HT1080 (cell line): ENCODE results near the gene STAG2. TPM values are rescaled to one million over a fixed set of nuclear protein-coding genes. Genes with fewer than 3 reads are reported as not detected.
"Not testable (repeated sequence)": the region's sequence is repeated elsewhere in the genome, so short reads cannot be mapped to it uniquely, and the experiment has no call there.

Source experiments
- DNase-seq: peaks from one replicate; pipeline ENCODE4 v3.0.0-alpha.2; 2015; ENCODE audit warnings: low read depth
- polyA plus RNA-seq, 2 experiments: library from polyadenylated mRNA; depleted of rRNA; stranded (reverse); fragments of >200 nt; gene quantifications; 2 replicates each; pipeline ENCODE4 v1.2.3, GENCODE V29; 2015
- total RNA-seq: library from RNA; depleted of rRNA; stranded (reverse); fragments of >200 nt; shearing (Covaris generic); gene quantifications from 2 replicates; pipeline ENCODE4 v1.2.3, GENCODE V29; 2014; rRNA removed

STAG2 gene
- 61.8 and 68.5 TPM in 2 replicates for total RNA-seq
- polyA plus RNA-seq (2015; cell fraction: cytosol; rRNA removed) = 37.5 and 52.5 TPM in 2 replicates
- 81.0 and 86.4 TPM in 2 replicates for polyA plus RNA-seq (2015; cell fraction: nucleus; rRNA removed)

DNA sequence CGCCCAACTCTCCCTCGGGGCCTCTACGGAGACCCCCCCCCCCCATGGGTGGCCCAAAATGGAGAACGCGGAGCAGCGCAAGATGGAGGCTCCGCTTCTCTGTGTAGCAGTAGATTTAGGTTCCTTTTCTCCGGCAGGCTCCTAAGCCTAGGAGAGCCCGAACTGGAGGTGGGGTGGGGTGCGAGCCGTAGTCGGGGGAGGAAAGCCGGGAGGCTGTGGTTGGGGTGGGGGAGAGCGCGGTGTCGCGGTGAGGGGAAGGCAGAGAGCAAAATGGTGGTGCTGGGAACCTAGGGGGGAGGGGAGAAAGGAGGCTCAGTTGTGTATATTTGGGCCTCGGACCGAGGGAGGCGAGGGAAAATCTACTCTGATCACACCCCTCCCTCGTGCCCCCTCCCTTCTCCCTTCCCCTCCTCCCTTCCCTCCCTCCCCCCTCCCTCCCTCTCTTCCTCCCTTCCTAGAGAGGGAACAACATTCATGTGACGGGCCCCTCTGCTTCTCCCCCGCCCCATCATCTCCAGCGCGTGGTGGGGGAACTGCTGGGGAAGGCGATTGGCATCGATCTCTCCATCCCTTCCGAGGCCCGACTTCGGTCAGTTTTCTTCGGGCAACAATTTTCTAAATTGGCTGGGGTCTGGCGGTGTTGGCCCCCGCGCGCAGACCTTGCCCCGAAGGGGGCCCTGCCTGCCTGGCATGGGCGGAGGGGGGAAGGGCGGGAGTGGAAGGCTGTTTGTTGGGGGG lies at the start of gene STAG2:
STAG2 (plus strand) TSS at position 439 of the 738 bp plus-strand sequence. CDS start 60,922 bp downstream, outside the sequence.
- DNase-seq = peak; percentile 77

DNA sequence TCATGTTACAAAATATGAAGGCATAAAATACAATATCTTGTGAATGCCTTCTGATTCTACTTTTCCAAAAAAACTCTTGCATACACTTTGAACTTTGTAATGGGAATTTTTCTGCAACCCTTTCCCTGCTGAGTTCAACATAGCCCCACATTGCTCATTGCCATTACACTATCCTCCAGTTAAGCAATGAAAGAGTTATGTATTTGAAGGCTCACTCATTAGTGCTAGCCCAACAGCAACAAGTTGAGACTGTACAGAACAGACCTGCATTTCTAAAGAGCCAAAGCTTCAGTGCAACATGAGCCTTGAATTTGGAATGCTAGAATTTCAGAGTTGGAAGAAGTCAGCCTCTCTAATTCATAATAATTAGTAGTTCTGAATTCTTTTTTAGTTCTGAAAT lies 44.4 kb upstream of the STAG2 start:
- DNase-seq = no peak

DNA sequence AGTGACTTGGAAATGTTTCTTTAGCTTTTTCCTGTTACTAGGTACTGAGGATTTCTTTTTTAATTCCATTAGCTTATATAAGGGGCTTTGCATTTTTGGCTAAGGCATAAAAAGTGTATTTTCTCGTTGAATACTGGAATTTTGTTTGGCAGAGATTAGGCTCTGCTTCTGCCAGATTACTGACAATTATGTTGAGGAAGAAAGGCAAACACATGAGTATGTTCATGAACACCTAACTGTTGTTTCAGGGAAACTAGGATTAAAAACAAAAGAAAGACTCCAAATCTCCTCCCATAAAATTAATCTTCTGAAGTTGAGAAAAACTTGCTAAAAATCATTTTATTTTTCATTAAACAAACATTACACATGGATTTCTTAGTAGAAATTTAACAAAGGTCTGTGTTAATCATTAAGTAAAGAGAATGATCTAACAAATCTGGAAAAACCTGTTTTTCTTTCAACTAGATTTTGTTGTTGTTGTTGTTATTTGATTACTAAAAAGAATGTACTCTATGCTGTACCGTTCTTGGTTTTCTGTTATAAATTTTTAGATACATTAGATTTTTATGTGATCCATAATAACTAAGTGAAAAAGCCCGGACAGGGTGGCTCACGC lies 43.3 kb upstream of the STAG2 start:
- no peak for DNase-seq

DNA sequence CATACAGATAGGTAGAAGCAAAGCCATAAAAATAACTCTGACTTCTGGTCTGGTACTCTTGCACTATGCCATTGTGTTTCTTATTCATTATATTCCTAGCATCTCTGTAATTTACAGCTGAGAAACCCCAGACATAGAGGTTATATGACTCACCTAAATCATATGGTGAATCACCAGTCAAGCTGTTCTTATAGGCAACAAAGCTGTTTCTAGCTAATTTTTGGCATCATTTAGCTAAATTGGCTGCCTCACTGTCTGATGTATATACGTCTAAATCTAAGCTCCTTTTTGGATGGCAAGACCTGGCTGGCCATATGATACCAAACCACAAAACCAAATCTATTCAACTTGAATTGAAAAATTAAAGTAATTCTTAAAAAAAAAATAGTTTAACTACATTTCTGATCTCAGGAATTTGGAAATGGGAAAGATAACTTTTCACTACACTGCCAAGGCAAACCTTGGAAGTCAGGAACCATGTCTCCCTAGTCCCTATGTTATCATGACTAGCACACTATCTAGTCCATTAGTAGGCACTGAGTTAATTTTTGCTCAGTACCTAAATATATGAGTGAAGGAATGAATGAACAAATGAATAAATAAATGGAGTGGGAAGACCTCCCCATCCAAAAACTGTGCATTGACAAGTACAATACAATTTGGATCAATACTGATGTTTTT lies 41.3 kb upstream of the STAG2 start:
- DNase-seq = peak; percentile 81

DNA sequence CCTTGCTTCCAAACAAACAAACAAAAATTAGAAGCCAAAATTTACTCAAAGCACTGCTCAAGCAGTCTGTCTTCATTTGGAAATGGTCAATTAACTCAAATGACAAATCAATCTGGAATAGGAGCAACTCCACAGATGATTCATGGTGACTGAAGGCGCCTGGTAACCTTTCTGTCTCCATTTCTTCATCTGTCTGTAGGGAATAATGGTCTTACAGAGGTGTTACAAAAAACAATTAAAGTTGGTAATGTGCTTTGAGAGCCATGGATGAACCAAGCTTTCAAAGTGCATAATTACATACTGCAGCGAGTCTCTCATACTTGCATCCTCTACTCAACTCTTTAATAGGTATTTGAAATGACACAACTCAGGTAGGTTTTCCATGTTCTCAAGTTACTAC lies 38.3 kb upstream of the STAG2 start:
- no peak for DNase-seq

DNA sequence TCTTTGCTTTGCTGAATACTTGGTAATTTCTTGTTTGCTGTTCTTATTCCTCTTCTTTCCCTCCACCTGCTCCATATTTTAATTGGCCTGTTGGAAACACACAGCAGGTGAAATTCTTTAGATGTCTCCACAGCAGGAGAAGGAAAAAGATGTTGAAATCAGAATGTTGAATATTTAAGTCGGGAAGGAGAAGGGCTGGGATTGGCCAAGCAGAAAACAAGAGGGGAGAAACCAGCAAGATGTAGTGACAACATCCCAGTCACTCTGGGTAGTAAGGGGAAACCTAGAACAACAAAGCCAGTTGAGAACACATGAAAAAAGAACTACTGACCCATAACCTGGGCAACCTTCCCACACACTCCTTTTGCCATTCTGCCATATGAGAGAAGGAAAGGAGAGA lies 37.3 kb upstream of the STAG2 start:
- no peak for DNase-seq

DNA sequence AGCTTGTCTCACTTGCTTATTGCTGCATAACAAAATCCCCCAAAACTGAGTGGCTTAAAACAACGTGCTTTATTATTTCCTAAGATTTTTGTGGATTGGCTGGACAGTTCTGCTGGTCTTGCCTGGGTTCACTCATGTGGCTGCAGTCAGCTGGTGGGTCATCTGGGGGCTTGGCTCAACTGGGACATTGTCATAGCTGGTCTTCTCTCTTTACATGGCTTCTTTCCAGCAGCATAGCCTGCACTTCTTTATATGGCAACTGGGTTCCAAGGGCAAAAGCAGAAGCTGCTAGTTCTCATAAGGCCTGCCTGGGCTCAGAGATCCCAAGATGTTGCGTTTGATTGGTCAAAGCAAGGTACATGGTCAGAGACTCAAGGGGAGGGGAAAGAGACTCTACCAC lies 33.7 kb upstream of the STAG2 start:
- no peak for DNase-seq

DNA sequence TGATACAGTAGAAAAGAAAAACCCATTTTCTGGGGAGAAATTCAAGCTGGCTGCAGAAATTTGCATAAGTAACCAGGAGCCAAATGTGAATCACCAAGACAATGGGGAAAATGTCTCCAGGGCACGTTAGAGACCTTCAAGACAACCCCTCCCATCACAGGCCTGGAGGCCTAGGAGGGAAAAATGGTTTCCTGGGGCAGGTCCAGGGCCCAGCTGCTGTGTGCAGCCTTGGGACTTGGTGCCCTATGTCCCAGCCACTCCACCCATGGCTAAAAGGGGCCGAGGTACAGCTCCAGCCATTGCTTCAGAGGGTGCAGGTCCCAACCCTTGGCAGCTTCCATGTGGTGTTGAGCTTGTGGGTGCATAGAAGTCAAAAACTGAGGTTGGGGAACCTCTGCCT lies 29.5 kb upstream of the STAG2 start:
- not testable (repeated sequence) for DNase-seq

DNA sequence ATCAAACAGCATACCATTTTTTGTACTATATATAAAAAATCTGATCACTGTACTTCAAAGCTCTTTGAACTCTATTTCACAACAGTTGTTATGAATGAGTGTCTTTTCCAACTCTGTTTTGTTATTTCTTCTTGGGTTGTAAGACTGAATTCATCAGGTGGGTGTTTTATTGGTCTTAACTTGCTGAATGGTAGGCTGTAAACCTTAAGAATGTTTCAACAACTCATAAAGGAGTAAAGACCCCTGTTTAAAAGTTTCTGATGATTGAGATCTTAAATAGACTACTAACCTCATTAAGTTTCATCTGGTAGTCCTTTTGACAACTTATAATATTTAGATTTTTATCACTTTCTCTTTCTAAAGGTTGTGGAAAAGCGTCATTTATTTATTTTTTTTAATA lies 18.4 kb upstream of the STAG2 start:
- no peak for DNase-seq

DNA sequence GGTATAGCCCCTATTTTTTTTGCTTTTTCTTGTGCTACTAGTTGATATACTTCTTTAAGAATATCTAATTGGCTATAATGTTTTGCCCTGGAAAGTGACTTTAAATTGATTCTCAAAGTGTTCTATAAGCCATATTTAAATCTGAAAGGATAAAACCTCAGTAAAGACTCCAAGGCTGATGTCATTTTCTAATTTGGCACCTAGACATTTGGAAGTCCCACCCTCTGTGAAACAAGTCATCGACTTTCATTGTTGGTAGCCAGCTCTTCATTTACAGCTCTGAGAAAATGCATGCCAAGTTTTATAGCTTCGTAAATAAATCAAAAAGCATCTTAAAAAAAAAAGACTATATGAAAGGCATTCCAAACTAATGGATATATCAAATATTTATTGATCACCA lies 18.0 kb upstream of the STAG2 start:
- no peak for DNase-seq

DNA sequence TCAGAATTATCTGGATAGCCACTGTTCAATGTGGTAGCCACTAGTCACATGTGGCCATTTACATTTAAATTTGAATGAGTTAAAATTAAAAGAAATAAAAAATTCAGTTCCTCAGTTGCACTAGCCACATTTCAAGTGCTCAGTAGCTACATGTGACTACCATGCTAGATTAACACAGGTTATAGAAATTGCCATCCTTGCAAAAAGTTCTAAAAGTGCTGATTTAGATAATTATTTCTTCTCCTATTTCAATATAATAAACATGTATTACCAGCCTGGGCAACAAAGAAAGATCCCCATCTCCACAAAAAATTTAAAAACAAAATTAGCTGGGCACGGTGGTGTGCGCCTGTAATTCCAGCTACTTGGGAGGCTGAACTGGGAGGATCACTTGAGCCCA lies 11.7 kb upstream of the STAG2 start:
- no peak for DNase-seq

DNA sequence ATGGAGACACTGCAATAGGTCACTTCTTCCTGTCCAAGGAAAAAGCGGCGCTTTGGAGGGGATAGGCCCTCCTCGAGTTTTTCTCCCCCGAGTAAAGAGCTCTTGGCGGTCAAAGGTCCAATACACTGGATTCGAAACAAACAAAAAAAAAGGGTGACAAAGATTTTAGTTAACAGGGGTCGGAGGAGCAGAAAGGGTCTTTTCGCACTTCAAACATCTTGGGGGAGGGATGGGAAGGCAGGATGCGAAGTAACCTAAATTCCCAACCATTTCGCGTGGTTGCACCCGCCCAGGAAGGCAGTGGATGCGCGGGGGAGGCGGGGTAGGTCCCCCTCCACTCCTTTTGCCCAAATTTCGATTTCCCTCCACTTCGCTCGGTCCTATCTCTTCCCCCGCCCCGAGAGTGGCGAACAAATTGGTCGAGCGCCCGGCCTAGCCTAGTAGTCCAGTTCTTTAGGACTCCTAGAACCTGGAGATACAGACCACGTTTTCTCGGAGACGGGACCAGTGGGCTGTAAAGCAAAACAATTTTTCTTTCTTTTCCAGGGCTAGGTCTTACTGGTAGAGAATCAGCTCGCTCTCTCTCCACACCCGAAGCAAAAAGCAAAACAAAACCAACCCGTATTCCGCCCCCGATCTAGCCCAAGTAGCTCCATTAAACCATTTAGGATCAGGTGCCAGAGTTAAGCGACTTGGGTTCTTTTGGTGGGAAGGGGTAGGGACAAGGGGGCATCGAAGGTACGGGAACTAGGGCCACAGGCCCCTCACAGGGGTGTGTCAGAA lies 2.0 kb upstream of the STAG2 start:
- DNase-seq = peak; percentile 32

DNA sequence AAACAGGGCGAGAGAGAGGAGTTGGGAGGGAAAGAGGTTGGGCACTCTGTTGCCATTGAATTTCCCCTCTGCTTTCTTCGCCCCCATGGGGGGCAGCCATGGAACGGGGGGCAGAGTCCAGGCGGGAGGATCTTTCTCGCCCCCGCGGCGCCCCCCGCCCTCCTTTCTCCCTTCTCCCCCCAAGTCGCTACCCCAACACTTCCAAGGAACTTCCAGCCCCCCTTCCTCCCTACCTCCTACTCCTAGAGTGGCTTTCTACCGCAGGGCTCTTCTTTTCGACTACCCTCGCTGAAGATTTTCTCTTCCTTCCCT lies 594 bp upstream of the STAG2 start:
- DNase-seq = no peak

DNA sequence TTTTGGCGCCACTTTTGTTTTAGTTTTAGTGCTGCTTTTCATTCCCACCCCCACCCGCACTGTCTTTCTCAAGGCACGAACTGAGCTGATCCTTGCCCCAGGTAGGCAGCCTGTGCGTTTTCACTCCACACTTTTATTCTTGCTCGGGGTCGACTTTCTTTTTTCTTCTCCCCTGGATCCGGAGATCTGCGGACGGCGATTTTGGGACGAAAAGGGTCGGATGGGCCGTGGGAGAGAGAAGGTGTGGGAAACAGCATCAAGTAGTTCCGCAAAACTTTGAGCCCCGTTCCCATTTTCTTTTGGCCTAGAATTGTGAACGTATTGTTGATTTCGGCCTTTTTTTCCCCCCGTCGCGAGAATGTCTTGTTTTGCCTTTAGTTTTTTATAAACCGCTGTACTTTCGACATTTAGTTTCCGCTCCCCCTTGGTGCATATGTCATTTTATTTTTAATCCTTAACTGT lies 531 bp downstream of the STAG2 start:
- DNase-seq = no peak

DNA sequence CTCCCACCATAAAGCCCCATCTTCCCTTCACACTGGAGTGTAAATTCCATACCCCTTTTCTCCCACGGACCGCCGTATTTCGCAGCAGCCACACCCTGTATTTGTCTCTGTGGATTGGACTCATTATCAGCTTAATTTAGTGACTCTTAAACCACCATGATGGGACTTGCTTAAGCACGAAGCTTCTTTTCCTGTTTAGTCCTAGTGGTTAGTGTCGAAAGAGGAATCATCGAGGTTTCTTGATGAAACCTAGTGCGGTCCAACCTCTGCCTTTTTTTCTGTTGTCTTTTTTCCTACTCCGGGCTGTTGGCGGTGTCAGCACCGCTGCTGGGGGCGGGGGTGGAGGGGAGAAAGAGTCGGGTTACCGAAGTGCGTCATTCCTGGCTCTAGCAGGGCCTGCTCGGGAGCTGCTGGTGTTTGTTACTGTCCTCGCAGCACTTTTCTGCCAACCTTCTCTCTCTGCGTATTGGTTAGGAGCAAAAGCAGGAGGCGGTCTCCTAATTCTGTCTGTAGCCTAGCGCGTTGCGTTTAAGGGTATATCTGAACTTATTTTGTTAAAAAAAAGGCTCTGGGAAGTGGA lies 1.4 kb downstream of the STAG2 start:
- DNase-seq = peak; percentile 95

DNA sequence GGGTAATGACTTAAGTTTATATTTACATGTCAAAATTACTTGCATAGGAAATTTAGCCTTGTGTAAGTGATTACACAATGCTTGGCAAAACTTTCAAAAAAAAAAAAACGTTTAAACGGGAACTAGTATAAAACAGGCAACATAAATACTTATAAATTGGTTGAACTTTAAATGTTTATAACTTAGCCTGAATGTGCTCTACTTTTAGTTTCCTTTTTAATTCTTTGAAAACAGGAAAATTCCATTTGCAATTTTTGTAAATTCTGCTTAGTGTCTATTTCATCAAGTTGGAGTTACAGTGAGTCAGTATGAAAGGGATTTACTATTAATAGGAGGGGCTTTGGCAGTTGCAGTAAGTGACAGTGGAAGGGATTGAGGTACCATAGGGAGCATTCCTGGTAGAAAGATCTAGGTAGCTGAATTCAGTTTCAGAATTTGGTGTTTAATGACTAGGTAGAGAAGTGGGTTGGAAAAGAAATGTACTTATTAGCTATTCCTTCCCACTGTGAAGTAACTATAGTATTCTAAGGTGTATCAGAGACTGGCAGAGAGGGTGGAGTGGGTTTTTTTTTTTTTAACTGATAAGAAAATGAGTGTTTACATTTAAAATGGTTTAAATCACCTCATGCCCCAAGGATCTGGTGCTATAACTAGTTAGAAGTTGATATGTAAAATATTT lies 2.8 kb downstream of the STAG2 start:
- DNase-seq = no peak

DNA sequence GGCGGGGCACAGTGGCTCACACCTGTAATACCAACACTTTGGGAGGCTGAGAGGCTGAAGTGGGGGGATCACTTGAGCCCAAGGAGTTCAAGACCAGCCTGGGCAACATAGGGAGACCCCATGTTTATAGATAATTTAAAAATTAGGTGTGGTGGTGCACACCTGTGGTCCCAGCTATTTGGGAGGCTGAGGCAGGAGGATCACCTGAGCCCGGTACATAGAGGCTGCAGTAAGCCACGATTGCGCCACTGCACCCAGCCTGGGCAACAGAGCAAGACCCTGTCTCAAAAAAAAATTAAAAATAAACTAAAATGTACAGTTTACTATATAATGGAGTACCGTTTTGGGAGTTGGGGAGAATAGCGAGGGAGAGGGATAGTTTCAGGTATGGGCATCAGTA lies 4.2 kb downstream of the STAG2 start:
- DNase-seq = no peak

DNA sequence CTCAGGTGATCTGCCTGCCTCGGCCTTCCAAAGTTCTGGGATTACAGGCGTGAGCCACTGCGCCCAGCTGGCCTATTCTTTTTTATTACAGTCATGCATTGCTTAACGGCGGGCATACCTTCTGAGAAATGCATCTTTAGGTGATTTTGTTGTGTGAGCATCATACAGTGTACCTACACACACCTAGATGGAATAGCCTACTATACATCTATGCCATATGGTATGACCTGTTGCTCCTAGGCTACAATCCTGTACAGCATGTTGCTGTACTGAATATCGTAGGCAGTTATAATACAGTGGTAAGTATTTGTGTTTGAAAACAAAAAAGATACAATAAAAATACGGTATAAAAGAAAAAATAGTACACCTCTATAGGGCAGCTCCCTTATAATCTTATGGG lies 6.0 kb downstream of the STAG2 start:
- DNase-seq = no peak

DNA sequence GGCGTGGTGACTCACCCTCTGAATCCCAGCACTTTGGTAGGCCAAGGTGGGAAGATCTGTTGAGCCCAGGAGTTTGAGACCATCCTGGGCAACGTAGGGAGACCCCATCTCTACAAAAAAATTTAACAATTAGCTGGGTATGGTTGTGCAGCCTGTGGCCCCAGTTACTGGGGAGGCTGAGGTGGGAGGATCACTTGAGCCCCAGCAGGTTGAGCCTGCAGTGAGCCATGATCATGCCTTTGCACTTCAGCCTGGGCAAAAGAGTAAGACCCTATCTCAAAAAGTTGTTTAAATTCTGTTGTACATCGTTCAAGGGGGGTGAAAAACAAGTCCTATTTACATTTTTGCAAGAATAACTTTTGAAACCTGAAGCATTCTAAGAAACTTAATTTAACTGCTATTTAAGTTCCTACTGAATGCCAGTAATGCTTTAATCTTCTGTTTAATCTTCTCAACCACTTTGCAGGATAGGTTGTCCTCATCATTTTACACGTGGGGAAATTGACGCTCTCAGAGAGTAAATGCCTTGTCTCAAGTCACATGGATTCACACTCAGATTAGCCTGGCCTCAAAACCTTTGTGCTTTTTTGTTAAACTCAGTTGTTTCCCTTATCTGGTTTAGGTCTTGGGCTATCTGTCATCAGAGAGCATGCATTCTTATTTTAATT lies 7.0 kb downstream of the STAG2 start:
- no peak for DNase-seq

DNA sequence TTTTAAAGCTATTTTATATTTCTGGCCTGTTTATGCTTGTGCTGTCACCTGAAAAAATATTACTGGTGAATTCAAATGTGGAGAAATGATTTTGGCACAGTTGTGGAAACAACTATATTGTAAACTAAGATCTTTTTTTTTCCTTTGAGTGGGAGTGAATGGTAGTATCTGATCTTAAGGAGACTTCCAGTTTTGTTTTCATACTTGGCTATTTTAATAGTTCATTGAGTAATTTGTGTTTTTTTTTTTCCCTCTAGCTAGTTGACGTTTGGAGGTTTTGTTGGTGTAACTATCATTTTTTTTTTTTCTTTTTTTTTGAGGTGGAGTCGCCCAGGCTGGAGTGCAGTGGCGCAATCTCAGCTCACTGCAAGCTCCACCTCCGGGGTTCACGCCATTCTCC lies 10.5 kb downstream of the STAG2 start:
- DNase-seq = no peak
